Heart left ventricle (tissue), 16 donors: ENCODE results near the gene CASQ1. TPM values are rescaled to one million over a fixed set of nuclear protein-coding genes. Genes with fewer than 3 reads are reported as not detected.

Experiments used
- ATAC-seq, 4 donors: fragments of 200-7000 bp; cut with Tn5 transposase; one replicate each; pipeline ENCODE4 v1.9.1; 2020 to 2022; ENCODE audit warnings: moderate library complexity in 4 of 4, mild to moderate bottlenecking in 3 of 4, moderate number of reproducible peaks in 1 of 4
- DNase-seq, 5 donors: peaks; one replicate each; pipeline ENCODE4 v3.0.0-alpha.2; 2020
- H3K27ac ChIP-seq, 12 donors: fragments of 200-600 bp; sonication (generic) in 4 of 12; one replicate each; pipeline versions ENCODE4 v1.5.0 to v1.8.0; 2016 to 2022; ENCODE audit warnings: mild to moderate bottlenecking in 2 of 12
- H3K27me3 ChIP-seq, 9 donors: fragments of 200-600 bp; sonication (generic) in 2 of 9; one replicate each; pipeline versions ENCODE4 v1.5.1 to v1.8.0; 2016 to 2022; ENCODE audit warnings: mild to moderate bottlenecking in 3 of 9
- H3K36me3 ChIP-seq, 9 donors: fragments of 200-600 bp; sonication (generic) in 2 of 9; one replicate each; pipeline versions ENCODE4 v1.5.0 to v1.8.0; 2018 to 2022; ENCODE audit warnings: mild to moderate bottlenecking in 2 of 9
- H3K4me1 ChIP-seq, 12 donors: fragments of 200-600 bp; sonication (generic) in 4 of 12; one replicate each; pipeline versions ENCODE4 v1.5.0 to v1.8.0; 2016 to 2022; ENCODE audit warnings: mild to moderate bottlenecking in 3 of 12
- H3K4me3 ChIP-seq, 12 donors: fragments of 200-600 bp; sonication (generic) in 4 of 12; one replicate each; pipeline versions ENCODE4 v1.5.0 to v1.8.0; 2017 to 2022; ENCODE audit warnings: mild to moderate bottlenecking in 9 of 12, moderate library complexity in 4 of 12
- H3K9me3 ChIP-seq, 12 donors: fragments of 200-600 bp; sonication (generic) in 4 of 12; one replicate each; pipeline versions ENCODE4 v1.5.0 to v1.8.0; 2016 to 2022; ENCODE audit warnings: mild to moderate bottlenecking in 1 of 12
- CTCF ChIP-seq, 12 donors: fragments of 200-600 bp; sonication (generic) in 4 of 12; IDR thresholded peaks; one replicate each; pipeline versions ENCODE4 v1.5.0 to v1.8.0; 2018 to 2022; ENCODE audit warnings: antibody characterized with exemption in 12 of 12, mild to moderate bottlenecking in 5 of 12
- POLR2A ChIP-seq, 2 donors: fragments of 450-650 bp; IDR thresholded peaks; one replicate each; pipeline ENCODE4 v1.6.1; 2017; ENCODE audit warnings: antibody characterized with exemption in 2 of 2, mild to moderate bottlenecking in 2 of 2, moderate library complexity in 2 of 2
- WGBS, 4 donors: extraction: QIAGEN DNeasy Blood & Tissue Kit in 2 of 4; methylation state at CpG; one replicate each; pipeline versions ENCODE4 v1.1.5 to v1.1.7; 2013 to 2018; 5-methylcytosine and 5-hydroxymethylcytosine counted together
- intact Hi-C, 10 donors: fragments of 100-400 bp; cut with DNase I; formaldehyde crosslinking; loops; one replicate each; pipeline versions ENCODE4 v1.11.1 to v1.14.2; 2022
- polyA plus RNA-seq, 2 donors: library from polyadenylated mRNA; stranded (reverse); fragments of 200-250 nt; gene quantifications; one replicate each; pipeline ENCODE4 v1.2.3, GENCODE V29; 2013
- total RNA-seq, 9 donors: library from RNA; depleted of rRNA in 2 of 9; stranded (reverse); fragments of >200 nt in 2 of 9; fragmentation: NEBNext Ultra II Directional in 3 of 9; extraction: Animal tissue kit (Norgen Biotek cat#: 25700) in 3 of 9; gene quantifications; one replicate each; pipeline versions ENCODE4 v1.1.0 to v1.2.4, GENCODE V29; 2016 to 2023
- donor health status: ischemic (EF 13 %, LVEDD 7.1; RV severe dilation, severe dysfunction).
- donor health status: healthy with polysubstance abuse.
- donor health status: DM: no; HTN: yes; CAD: no.
- donor health status: DM: no; HTN: no; CAD: no.
- donor health status: ischemic (EF 25% LVEDD 6.9; RV normal size, moderate dysfunction).
- donor health status: ischemic (EF 25% LVEDD 5.7; RV mildly dilated, moderate dysfunction).
- donor health status: healthy.
- donor health status: DM: yes; HTN: yes; CAD: no.
- donor health status: ischemic (EF 35%, LVEDD 5.7; RV mildly dilated, moderate dysfunction).
- donor health status: nonischemic (EF 11% LVEDD 7.7; RV severe dilation, severe dysfunction).
- donor health status: DM: yes; HTN: yes; CAD: no.
- donor health status: PGD.
- donor health status: ischemic (EF 29% LVEDD 5.4; RV normal size, mild dysfunction).
- donor health status: nonischemic (EF 23%, LVEDD 6.1; RV moderate dilation, normal function).

Gene CASQ1
- total and polyA plus RNA-seq, 11 donors: 23.6 to 129 (median 45.9) TPM

- ATAC-seq (no peak), DNase-seq (no peak)
- Histone ChIP-seq H3K9me3 (no peaks in the 10 kb centered on the region), H3K27ac (no peak overlapping the region), H3K4me3 (no peak overlapping the region), H3K36me3 (no peaks in the 10 kb centered on the region), H3K27me3 (no peaks in the 10 kb centered on the region), H3K4me1 (peaks cover 0 to 16% (median 8%) of the 10 kb centered on the region in 12 donors)
- intact Hi-C loops: no loop called here
- TF ChIP-seq CTCF (IDR thresholded peaks at IDR 0.05) (no peak), POLR2A (IDR thresholded peaks at IDR 0.05) (no peak)
- 91 to 95% (median 93%) methylated on average over 4 of the region's 4 CpGs for WGBS, 4 donors
Measured at GRCh38 chr1:160200786-160201185, 10.4 kb downstream of the CASQ1 start.

GRCh38 chr1:160204526-160205241, 14.3 kb downstream of the CASQ1 start:
- peak overlapping the region; percentile 60 to 99 (median 88) for H3K4me3 ChIP-seq
- no peaks in the 10 kb centered on the region for H3K27me3 ChIP-seq
- no peak for DNase-seq
- H3K27ac ChIP-seq: peak overlapping the region in 11 of 12 donors; percentile 83 to 98 (median 91)
- H3K9me3 ChIP-seq: no peaks in the 10 kb centered on the region
- 21 to 25% (median 23%) methylated on average over 7 of the region's 7 CpGs for WGBS, 4 donors
- no peak for TF ChIP-seq CTCF (IDR thresholded peaks at IDR 0.05)
- no peak for TF ChIP-seq POLR2A (IDR thresholded peaks at IDR 0.05)
- intact Hi-C loops: loop anchor here in 2 of 10 donors (5.0 kb wide), 2 partner anchors 38 to 53 kb away; no protein-coding TSS in a partner anchor
- H3K36me3 ChIP-seq: peaks cover 0 to 29% (median 3%) of the 10 kb centered on the region in 9 donors
- peaks cover 22 to 53% (median 45%) of the 10 kb centered on the region in 12 donors for H3K4me1 ChIP-seq
- ATAC-seq: peak in 1 of 4 donors; percentile 0

- peak; percentile 60 to 85 (median 80) for ATAC-seq
- Histone ChIP-seq H3K36me3 (peaks cover 0 to 36% (median 3%) of the 10 kb centered on the region in 9 donors), H3K4me3 (peak within 1 kb of the TSS; percentile 60 to 99 (median 88)), H3K27me3 (no peaks in the 10 kb centered on the region), H3K9me3 (no peaks in the 10 kb centered on the region), H3K4me1 (peaks cover 22 to 60% (median 53%) of the 10 kb centered on the region in 12 donors), H3K27ac (peak within 1 kb of the TSS; percentile 67 to 98 (median 90))
- 0 to 1% (median 0%) methylated on average over 24 to 76 of the region's 76 CpGs for WGBS, 4 donors
- TF ChIP-seq POLR2A (IDR thresholded peaks at IDR 0.05) (peak; percentile 10 to 83), CTCF (IDR thresholded peaks at IDR 0.05) (no peak)
- DNase-seq: peak; percentile 80 to 91 (median 86)
- intact Hi-C loops: loop anchor here in 2 of 10 donors (5.0 kb wide), 2 partner anchors 37 to 52 kb away; no protein-coding TSS in a partner anchor
Measured at GRCh38 chr1:160205242-160206035, 15.1 kb downstream of the CASQ1 start, which contains the start of gene PEA15. TSS of gene PEA15 (plus strand) at chr1:160205384. CDS start at chr1:160211545, 6,161 bp downstream.
